DND-41 (cell line): ENCODE data around the gene RIPOR2.

Experiments
- EZH2 ChIP-seq: IDR thresholded peaks from 3 replicates; pipeline ENCODE4 v1.6.1; 2012; ENCODE audit warnings: borderline replicate concordance, low read depth, mild to moderate bottlenecking, moderate library complexity, low read length, inconsistent platforms; ENCODE audit not compliant: severe bottlenecking
- TF ChIP-seq, protein P1 (sequence below): IDR thresholded peaks from 2 replicates; pipeline ENCODE4 v1.5.1; 2012; ENCODE audit warnings: borderline replicate concordance, low read length, moderate library complexity, mild to moderate bottlenecking; ENCODE audit not compliant: poor library complexity, severe bottlenecking; ENCODE audit errors: extremely low read depth

DNA sequence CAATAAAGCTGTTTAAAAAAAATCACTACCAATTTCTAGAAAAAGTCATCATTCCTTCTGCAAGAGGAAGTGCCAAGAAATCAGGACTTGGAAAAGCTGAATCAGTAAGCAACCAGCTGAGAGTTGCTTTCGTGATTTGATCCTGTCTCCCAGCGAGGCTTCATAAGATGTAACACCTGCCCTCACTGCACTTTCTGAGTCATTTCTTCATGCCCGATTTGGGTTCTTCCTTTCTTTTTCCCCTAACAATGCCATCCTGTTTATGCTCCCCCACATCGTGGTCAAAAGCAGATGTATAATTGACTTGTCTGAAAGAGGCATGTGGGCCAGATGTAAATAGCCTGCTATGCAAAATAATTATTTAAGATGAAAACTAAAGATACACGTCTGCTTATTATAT, 52.1 kb downstream of the RIPOR2 start:
- no peak for TF ChIP-seq EZH2
- TF ChIP-seq, protein P1, sequence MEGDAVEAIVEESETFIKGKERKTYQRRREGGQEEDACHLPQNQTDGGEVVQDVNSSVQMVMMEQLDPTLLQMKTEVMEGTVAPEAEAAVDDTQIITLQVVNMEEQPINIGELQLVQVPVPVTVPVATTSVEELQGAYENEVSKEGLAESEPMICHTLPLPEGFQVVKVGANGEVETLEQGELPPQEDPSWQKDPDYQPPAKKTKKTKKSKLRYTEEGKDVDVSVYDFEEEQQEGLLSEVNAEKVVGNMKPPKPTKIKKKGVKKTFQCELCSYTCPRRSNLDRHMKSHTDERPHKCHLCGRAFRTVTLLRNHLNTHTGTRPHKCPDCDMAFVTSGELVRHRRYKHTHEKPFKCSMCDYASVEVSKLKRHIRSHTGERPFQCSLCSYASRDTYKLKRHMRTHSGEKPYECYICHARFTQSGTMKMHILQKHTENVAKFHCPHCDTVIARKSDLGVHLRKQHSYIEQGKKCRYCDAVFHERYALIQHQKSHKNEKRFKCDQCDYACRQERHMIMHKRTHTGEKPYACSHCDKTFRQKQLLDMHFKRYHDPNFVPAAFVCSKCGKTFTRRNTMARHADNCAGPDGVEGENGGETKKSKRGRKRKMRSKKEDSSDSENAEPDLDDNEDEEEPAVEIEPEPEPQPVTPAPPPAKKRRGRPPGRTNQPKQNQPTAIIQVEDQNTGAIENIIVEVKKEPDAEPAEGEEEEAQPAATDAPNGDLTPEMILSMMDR = no peak
